GM12892 (cell line): ENCODE data around the gene VTI1B.

Experiments used
- POLR2A ChIP-seq: IDR thresholded peaks from 2 replicates; pipeline ENCODE4 v1.6.1; 2011; ENCODE audit warnings: low read depth, low read length, control low read depth
- POLR2AphosphoS5 ChIP-seq: IDR thresholded peaks from 2 replicates; pipeline ENCODE4 v1.6.1; 2011; ENCODE audit warnings: low read depth, low read length, control low read depth
- TAF1 ChIP-seq: IDR thresholded peaks from 2 replicates; pipeline ENCODE4 v1.6.1; 2011; ENCODE audit warnings: low read depth, mild to moderate bottlenecking, control low read depth, low read length, borderline replicate concordance

DNA sequence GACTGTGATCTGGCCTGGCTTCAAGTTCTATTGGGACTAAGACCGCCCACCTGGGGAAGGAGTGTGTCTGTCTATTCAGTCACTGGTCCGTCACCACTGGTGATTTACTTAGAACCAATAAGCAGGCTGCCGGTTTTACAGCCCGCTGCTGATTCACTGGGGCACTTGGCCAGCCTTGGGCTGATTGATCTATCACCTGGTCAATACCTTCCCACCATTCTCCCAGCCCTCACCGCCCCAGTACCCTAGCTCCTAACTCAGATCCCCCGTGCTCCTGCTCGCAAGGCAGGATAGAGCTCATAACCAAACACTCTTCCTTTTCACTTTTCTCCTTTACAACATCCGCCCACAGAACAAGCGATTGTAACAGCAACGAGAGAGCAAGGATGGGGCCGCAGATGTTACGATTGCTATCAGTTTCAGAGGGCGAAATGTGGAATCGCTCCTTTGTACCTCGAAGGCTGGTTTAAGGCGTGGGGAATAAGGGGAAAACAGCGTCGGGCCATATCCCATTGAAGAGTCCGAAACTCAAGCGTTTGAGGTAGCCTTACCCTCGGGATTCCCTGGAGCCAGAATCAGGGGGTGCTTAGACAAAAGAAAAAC is 20.5 kb upstream of the VTI1B start:
- TF ChIP-seq POLR2A (no peak), POLR2AphosphoS5 (no peak; the same call in 1 of the 2 replicates), TAF1 (no peak)
